DOHH2 (cell line): ENCODE measurements around the gene SSU72.

Experiments
- H3F3A ChIP-seq: fragments of 200-600 bp; sonication (generic), shearing (Covaris generic); 2 replicates; pipeline ENCODE4 v1.6.0; 2016; ENCODE audit warnings: antibody characterized with exemption, mild to moderate bottlenecking; ENCODE audit not compliant: control insufficient read depth, insufficient read depth
- H3K27ac ChIP-seq: fragments of 200-600 bp; sonication (generic); 2 replicates; pipeline ENCODE4 v1.5.1; 2014; ENCODE audit warnings: low read depth, mild to moderate bottlenecking, low read length, moderate library complexity
- H3K27me3 ChIP-seq: fragments of 200-600 bp; sonication (generic); 2 replicates; pipeline ENCODE4 v1.6.1; 2014; ENCODE audit warnings: mild to moderate bottlenecking, low read length, mixed read lengths; ENCODE audit not compliant: control insufficient read depth
- H3K36me3 ChIP-seq: fragments of 200-600 bp; sonication (generic); 2 replicates; pipeline ENCODE4 v1.6.1; 2014; ENCODE audit warnings: mild to moderate bottlenecking, low read length, moderate library complexity, mixed read lengths; ENCODE audit not compliant: control insufficient read depth
- H3K4me1 ChIP-seq: fragments of 200-600 bp; sonication (generic); 2 replicates; pipeline ENCODE4 v1.6.1; 2014; ENCODE audit warnings: mild to moderate bottlenecking, low read length, mixed read lengths; ENCODE audit not compliant: control insufficient read depth
- H3K4me2 ChIP-seq: fragments of 200-600 bp; sonication (generic); 2 replicates; pipeline ENCODE4 v1.6.0; 2014; ENCODE audit warnings: mild to moderate bottlenecking, low read length, moderate library complexity
- H3K4me3 ChIP-seq: fragments of 200-600 bp; sonication (generic); 2 replicates; pipeline ENCODE4 v1.5.1; 2014; ENCODE audit warnings: mild to moderate bottlenecking, low read length, mixed read lengths
- H3K79me2 ChIP-seq: fragments of 200-600 bp; sonication (generic); 2 replicates; pipeline ENCODE4 v1.6.1; 2014; ENCODE audit warnings: mild to moderate bottlenecking, low read length, mixed read lengths; ENCODE audit not compliant: control insufficient read depth
- H3K9me2 ChIP-seq: fragments of 200-600 bp; sonication (generic); replicated peaks from 2 replicates; pipeline ENCODE4 v1.6.1; 2014; ENCODE audit warnings: mild to moderate bottlenecking, low read length, mixed read lengths; ENCODE audit not compliant: control insufficient read depth
- H3K9me3 ChIP-seq: fragments of 200-600 bp; sonication (generic); 2 replicates; pipeline ENCODE4 v1.6.1; 2014; ENCODE audit warnings: antibody characterized with exemption, low read length, mixed read lengths; ENCODE audit not compliant: control insufficient read depth, insufficient read depth
- H4K20me1 ChIP-seq: fragments of 200-600 bp; sonication (generic); 2 replicates; pipeline ENCODE4 v1.6.0; 2014; ENCODE audit warnings: low read depth, mild to moderate bottlenecking, antibody characterized with exemption, low read length, moderate library complexity; ENCODE audit not compliant: control insufficient read depth, insufficient read depth
- CTCF ChIP-seq: fragments of 200-600 bp; sonication (generic); IDR thresholded peaks from one replicate; pipeline ENCODE4 v1.5.1; 2014; ENCODE audit warnings: antibody characterized with exemption, mild to moderate bottlenecking, low read depth, low read length; ENCODE audit not compliant: poor library complexity, severe bottlenecking
- EZH2phosphoT487 ChIP-seq: fragments of 200-600 bp; sonication (generic); IDR thresholded peaks from 2 replicates; pipeline ENCODE4 v1.6.1; 2017; ENCODE audit warnings: borderline replicate concordance, mild to moderate bottlenecking, antibody characterized with exemption, low read length, moderate library complexity, mixed read lengths

SSU72 gene

GRCh38 chr1:1539310-1540089, 35.2 kb downstream of the SSU72 start:
- Histone ChIP-seq H3K27me3 (no peaks in the 10 kb centered on the region), H3K36me3 (peaks cover 25% of the 10 kb centered on the region), H4K20me1 (no peaks in the 10 kb centered on the region), H3F3A (no peaks in the 10 kb centered on the region), H3K9me2 (no peaks in the 10 kb centered on the region), H3K79me2 (no peaks in the 10 kb centered on the region), H3K4me1 (no peaks in the 10 kb centered on the region), H3K9me3 (no peaks in the 10 kb centered on the region), H3K27ac (no peak overlapping the region), H3K4me3 (no peak overlapping the region), H3K4me2 (no peak overlapping the region)
- TF ChIP-seq CTCF = no peak
- no peak for TF ChIP-seq EZH2phosphoT487

GRCh38 chr1:1538989-1539309, 35.7 kb downstream of the SSU72 start:
- Histone ChIP-seq H3K9me3 (no peaks in the 10 kb centered on the region), H3K27me3 (no peaks in the 10 kb centered on the region), H4K20me1 (no peaks in the 10 kb centered on the region), H3K4me2 (no peak overlapping the region), H3K27ac (no peak overlapping the region), H3K4me1 (no peaks in the 10 kb centered on the region), H3K9me2 (no peaks in the 10 kb centered on the region), H3K36me3 (peaks cover 24% of the 10 kb centered on the region), H3K4me3 (no peak overlapping the region), H3F3A (no peaks in the 10 kb centered on the region), H3K79me2 (no peaks in the 10 kb centered on the region)
- TF ChIP-seq EZH2phosphoT487 (no peak), CTCF (no peak)

- Histone ChIP-seq H3K36me3 (peaks cover 18% of the 10 kb centered on the region), H3K4me3 (no peak overlapping the region), H3K4me1 (no peaks in the 10 kb centered on the region), H3K9me2 (no peaks in the 10 kb centered on the region), H3K9me3 (no peaks in the 10 kb centered on the region), H3F3A (no peaks in the 10 kb centered on the region), H4K20me1 (no peaks in the 10 kb centered on the region), H3K27ac (no peak overlapping the region), H3K4me2 (no peak overlapping the region), H3K27me3 (no peaks in the 10 kb centered on the region), H3K79me2 (no peaks in the 10 kb centered on the region)
- TF ChIP-seq CTCF = no peak
Observed at GRCh38 chr1:1538334-1538733, 36.3 kb downstream of the SSU72 start.
